Stimulated activated CD8-positive, alpha-beta memory T cell treated with anti-CD3 and anti-CD28 coated beads, Interleukin-15, amount 100 ng/mL, for 24 hours (primary cell): Measurements from ENCODE around the gene NUSAP1.
A peak's percentile ranks its signal among the peaks of the same experiment; 100 is the strongest.
"Not testable (repeated sequence)": the region's sequence is repeated elsewhere in the genome, so short reads cannot be mapped to it uniquely, and the experiment has no call there.

Experiments
- DNase-seq: peaks from one replicate; pipeline ENCODE4 v3.0.0-alpha.2; 2020; ENCODE audit warnings: low read depth

NUSAP1 gene

DNA sequence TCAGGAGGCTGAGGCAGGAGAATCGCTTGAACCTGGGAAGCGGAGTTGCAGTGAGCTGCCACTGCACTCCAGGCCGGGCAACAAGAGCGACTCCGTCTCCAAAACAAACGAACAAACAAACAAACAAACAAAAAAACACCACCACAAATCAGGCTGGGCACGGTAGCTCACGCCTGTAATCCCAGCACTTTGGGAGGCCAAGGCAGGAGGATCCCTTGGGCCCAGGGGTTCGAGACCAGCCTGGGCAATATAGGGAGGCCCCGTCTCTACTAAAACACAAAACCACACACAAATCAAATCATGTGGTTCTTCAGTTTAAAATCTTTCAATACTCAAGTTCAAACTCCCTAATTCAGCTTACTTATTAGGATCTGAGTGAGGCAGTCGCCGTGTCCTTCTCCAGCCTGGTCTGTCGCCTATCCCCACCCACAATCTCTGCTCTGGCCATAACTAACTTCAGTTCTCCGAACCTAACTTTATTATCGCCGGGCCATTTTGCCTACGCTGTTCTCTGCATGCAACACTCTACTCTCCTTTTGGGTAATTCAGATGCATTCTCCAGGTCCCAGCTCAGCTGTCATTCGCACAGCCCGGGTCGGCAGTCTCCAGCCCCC lies 83.6 kb downstream of the NUSAP1 start:
- DNase-seq = no peak

DNA sequence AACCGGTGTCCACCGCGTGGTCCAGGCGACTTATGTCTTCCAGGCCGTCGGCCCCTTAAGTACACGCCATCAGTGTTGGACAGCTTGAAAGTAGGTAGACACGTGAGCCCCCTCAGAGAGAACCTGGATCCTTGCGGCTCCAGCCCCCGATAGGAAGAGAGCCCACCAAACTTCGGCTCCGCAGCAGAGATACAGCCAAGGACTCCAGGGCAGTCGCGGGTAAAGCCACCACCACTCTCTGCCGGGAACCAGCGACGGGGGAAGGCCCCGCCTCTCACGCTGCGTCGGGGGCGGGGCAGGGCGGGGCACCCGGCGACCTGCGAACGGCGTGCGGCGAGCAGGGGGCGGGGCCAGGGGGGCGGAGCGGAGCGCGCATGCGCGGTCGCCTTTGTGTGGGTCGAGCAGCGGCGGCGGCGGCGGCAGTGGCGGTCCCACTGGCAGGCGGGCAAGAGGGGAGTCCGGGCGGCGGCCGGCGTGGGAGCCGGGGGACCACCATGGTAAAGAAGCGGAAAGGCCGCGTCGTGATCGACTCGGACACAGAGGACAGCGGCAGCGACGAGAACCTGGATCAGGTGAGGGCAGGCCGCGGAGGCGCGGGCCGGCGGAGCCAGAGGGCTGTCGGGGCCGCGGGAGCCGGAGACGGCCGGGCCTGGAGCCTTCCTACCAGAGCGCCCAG lies 84.2 kb downstream of the NUSAP1 start, which contains the start of gene RTF1:
RTF1 (plus strand) TSS at position 354 of the 676 bp plus-strand sequence; CDS start at position 375, 21 bp downstream.
- DNase-seq = peak; percentile 100

DNA sequence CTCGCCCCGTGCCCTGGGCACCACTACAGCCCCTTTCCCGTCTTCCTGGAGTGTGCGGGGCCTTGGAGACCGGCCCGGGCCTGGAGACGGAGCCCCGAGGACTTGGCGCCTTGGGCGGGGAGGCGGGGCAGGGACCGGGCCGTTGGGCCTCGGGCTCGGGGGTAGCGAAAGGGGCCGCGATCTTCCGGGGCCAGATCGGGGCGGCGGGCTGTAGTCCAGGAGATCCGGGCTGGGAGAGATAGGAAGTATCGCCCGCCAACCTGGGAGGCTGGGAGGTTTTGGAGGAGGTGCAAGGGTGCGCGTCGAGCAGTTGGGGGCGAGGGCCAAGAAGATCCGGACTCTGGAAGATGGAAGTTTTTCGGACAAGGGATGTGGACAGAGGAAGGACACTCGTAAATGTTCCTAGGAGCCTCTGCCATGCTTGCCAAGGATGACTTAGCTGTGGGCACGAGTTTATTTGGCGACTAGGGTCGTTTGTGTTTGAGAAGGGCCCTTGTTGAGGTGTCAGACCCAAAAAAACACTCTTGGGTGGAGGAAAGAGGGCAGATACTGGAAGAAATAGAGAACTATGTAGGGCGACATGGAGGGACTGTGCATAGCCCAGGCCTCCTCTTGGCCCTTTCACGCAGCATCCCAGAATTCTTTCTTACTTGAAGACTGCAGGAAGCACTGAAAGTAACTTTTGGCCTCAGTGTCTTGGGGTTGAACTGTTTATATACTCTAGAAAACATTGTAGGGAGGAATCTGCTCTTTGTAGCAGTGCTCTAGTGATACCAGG lies 84.9 kb downstream of the NUSAP1 start:
- DNase-seq = peak; percentile 16

DNA sequence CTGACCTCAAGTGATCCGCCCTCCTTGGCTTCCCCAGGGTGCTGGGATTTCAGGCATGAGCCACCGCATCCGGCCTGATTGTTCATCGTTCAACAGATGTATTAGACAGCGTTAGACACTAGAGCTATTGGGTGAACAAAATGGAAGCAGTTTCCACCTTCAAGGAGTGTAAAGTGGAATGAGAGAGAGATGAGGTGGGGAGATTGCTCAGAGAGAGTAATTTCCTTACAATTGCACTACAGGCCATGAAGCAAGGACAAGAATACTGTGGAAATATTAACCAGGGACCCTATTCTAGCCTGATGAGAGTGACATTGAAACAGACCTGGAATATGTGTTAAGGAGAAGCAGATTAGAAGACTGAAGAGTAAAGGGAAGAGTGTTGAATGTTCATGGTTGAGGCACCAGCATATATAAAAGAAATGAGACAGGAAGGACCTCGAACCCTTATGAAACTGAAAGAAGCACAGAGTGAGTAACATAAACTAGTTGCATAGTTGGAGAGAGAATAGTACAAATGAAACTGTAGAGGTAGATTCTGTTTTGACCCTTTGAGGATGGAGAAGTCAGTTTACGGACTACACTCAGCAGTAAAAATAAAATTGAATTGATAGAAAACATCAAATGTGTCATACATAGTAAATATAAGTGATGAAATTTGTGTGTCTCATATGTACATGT lies 91.4 kb downstream of the NUSAP1 start:
- DNase-seq = no peak

DNA sequence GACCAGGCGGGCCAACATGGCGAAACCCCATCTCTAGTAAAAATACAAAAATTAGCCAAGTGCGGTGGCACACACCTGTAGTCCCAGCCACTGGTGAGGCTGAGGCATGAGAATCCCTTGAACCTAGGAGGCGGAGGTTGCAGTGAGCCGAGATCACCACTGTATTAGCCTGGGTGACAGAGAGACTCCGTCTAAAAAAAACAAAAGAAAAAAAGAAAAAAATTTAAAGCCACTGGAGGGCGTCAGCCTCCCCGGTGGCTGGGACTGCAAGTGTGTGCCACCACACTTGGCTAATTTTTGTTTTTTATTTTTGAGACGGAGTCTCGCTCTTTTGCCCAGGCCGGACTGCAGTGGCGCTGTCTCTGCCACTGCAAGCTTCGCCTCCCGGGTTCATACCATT lies 92.1 kb downstream of the NUSAP1 start:
- no peak for DNase-seq

DNA sequence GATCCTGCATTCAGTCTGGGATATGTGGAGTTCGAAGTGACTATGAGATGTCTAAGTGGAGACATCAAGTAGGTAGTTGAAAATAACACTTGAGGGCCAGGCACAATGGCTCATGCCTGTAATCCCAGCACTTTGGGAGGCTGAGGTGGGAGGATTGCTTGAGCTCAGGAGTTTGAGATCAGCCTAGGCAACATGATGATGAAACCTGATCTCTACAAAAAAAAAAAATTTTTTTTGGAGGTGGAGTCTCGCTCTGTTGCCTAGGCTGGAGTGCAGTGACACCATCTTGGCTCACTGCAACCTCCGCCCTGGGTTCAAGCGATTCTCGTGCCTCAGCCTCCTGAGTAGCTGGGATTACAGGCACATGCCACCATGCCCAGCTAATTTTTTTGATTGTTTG lies 93.2 kb downstream of the NUSAP1 start:
- not testable (repeated sequence) for DNase-seq

DNA sequence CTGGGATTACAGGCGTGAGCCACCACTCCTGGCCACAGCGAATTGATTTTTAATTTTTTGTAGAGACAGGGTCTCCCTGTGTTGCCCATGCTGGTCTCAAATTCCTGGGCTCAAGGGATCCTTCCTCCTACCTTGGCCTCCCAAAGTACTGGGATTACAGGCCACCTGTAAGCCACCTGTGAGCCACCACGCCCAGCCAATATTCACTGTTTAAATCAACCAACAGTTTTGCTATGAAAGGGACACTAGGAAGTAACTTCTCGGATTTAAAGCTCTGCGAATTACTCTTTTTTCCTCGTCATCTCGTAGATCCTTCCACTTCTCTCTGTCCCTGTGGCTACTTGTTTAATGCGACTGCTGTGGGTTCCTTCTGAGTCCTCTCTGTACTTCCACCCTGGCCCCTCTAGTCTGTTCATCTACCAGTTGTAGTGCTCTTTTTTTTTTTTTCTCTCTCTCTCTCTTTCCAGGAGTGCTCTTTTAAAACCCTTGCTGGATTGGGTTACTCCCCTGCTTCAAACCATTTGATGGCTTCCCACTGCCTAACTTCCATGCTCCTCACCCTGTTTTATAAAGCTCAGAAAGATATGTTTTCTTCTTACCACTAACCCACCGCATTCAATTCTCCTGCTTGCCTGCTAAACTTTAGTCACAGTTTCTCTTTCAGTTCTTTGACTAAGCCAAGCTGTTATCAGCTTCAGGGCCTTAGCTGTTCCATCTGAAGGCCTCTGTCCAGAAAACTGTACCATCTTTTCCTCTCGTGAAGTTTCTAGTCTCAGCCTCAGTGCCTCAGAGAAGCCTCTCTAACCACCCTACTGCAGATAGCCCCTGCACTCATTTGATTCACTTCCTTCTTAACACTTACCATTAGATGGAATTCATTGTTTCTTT lies 96.6 kb downstream of the NUSAP1 start:
- DNase-seq = no peak
